Activated gamma-delta T cell treated with Interleukin-2 at 50 U/mL for 16 hours (primary cell): ENCODE results near the gene ALPI.

Source experiments
- DNase-seq: peaks from one replicate; pipeline ENCODE4 v3.0.0-alpha.2; 2020

ALPI gene

GRCh38 chr2:232486558-232487384 is 30.8 kb downstream of the ALPI start:
- no peak for DNase-seq

GRCh38 chr2:232487385-232488096 is 31.6 kb downstream of the ALPI start, which contains the start of gene ECEL1:
Gene ECEL1, minus strand, starts transcription at chr2:232487834. Its CDS starts 1,181 bp downstream, at chr2:232486653.
- DNase-seq, result no peak

DNA sequence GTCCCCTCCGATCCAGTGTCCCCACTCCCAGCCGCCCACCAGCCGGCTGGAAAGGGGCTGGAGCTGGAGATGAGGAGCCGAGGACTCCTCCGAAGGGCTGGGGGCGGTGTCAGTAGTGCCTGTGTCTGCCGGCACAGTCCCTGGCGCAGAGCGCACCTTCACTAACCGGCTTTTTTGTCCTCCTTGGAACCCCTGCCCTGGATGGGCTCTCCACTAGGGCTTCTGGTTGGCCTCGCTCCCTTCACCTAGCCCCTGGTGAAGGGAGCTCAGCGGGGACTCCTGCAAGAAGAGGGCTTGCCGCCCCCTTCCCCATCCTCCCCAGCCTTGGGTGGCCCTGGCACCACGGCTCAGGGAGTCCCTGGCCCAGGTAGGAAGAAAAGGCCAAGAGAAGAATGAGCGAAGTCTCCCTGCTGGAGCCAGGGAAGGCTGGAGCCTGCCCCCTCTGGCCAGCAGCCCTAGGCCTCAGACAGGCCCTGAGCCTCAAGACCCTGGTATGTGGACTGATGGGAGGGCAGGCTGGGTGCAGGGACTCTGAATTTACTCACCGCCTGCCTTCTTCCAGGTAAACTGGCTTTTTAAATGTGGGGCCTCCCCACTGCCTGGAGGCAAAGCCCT is 32.3 kb downstream of the ALPI start:
- no peak for DNase-seq

DNA sequence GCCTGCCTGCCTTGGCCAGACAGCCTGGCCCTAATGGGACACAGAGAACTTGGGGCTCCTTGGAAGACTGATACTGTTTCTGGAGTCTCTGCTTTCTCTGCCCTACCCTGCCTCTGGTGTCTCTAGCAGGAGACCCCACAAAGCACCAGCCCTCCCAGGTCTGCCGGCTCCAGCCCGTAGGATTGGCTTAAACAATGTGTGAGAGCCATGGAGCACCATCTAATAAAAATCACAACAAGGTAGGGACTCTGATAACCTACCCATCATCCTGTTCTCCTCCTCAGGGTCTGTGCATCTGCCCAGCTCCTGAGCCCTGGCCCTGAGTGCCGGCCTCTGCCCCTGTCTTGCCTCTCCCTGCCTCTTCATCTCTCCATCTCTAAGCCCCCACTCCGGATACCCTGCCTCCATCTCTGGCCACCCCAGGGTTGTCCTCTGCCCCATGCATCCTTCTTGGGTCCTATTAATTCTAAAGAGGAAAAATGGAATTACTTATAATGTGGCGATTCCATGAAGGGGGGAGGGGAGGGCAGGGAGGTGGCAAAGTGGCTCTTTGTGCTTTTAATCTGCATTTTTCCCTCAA is 32.9 kb downstream of the ALPI start:
- no peak for DNase-seq

- no peak for DNase-seq
Observed at GRCh38 chr2:232489516-232490220, 33.7 kb downstream of the ALPI start.

GRCh38 chr2:232490221-232491138 is 34.5 kb downstream of the ALPI start:
- no peak for DNase-seq

DNA sequence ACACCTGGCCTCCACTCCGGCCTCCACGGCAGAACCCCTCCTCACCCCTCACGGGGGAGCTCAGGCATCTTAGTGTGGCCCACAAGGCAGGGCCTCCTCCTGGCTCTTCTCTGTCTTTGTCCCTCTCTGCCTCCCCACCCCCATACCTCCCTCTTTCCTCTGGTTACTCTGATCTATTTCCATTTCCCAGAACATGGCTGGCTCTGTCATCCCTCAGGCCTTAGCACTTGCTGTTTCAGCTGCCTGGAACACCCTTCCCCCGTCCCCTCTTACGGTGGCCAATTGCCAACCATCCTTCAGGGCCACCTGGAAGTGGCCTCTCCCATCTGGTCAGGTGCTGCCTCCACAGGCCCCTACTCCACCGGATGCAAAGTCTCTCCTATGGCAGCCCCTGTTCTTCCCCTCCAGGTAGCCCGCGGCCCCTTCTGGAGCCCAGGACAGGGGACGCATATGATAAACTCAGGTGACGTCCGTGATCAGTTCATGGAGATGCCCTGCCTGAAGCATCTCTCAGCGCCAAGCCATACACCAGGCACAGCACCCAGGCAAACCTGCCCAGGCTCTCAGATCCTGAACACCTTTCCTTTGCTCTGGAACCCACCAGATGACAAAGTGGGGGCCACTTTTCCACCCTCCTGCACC is 35.3 kb downstream of the ALPI start:
- DNase-seq, result no peak

DNA sequence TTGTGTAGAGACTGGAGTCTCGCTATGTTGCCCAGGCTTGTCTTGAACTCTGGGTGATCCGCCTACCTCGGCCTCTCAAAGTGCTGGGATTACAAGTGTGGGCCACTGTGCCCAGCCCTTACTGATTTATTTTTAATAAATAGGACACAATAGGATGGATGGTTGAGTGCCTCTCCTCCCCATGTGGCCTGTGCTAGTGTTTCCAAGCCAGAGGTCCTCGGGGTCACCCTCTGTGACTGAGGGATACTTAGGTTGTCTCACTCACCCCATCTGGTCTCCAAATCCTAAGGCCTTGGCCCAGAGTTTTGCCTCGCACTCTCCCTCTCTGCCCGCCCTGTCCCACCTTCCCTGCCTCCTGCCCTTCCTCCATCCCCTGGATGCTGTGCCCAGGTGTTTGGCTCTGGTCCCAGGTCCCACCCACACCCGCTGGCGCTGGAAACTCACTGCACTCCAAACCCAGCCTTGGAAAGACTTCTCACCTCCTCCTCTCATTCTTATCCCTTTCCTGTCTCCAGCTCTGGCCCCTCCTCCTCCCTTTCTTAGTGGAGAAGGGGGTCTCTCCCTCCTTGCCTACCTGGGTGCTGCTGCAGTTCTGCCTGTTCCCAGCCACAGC is 36.4 kb downstream of the ALPI start:
- no peak for DNase-seq

GRCh38 chr2:232492963-232493700 is 37.2 kb downstream of the ALPI start:
- no peak for DNase-seq

GRCh38 chr2:232493701-232494474 is 37.9 kb downstream of the ALPI start:
- DNase-seq, result no peak

DNA sequence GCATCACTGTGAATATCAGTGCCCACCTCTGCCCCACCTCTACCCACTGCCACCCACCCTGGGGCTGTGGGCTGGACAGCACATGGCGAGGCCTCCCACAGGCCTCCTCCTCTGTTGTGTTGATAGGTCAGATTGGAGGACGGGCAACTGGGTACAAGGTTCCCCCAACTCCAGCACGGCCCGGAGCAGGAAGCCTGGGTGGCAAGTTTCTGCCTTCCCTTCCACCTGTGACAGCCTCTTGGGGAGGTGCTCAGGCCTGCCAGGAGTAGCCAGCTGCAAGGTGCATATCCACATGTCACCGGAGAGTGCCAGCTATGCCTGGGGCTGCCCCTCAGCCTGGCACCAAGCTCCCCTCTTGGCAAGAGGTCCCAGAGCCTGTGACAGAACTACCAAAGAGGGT is 38.6 kb downstream of the ALPI start:
- no peak for DNase-seq

- DNase-seq, result no peak
Observed at GRCh38 chr2:232495292-232495691, 39.3 kb downstream of the ALPI start.

DNA sequence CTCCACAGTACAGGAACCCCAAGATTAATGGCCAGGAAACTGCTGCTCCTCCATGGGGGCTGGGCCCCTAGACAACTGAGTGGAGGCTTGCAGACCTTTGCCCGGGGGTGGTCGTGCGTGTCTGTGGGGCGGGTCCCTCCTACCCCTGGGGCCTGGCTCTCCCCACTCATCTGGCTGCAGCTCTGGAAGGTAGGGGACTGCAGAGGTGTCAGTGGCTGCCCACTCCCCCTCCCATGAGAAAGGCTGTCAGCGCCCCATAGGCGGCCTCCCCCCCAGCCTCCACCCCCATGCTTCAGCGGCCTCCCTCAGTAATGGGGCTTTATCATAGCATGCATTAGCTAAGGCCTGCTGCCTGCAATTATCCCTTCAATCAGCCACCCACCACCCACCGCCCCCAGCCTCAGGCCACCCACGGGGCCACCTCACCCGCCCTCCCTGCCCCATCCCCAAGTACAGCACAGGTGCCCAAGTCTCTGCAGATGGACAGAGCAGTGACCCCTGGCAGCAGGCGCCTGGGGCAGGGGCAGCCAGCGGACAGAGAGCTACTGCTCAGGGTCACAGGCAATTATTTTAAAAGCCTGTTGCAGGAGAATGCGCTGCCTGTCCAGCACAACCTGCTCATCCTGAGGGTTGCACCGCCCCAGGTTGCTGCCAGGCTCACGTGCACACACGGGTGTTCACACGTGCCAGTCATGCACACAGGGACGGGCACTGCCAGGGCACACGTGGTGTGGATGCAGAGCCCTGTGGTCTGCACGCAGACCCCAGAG is 40.7 kb downstream of the ALPI start:
- DNase-seq, result no peak

- DNase-seq, result no peak
Observed at GRCh38 chr2:232497348-232497747, 41.4 kb downstream of the ALPI start.

DNA sequence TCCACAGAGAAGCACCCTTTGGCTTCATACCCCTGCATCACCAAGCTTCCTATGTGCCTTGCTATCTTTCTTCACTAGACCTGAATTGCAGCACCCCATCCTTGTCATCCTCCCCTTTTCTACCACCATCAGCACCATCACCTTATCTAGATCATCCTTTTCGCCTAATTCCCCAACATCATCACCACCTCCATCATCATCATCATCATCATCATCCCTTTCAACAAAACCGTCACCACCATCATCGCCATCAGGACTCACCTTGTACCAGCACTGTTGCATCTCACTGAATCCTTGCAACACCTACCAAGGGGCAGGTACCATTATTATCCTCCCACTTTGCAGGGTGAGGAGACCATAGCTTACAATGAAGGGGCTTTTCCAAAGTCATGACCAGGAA is 42.5 kb downstream of the ALPI start:
- no peak for DNase-seq

- DNase-seq, result no peak
Observed at GRCh38 chr2:232501331-232501771, 45.4 kb downstream of the ALPI start.

GRCh38 chr2:232501794-232502390 is 45.9 kb downstream of the ALPI start:
- DNase-seq, result no peak

DNA sequence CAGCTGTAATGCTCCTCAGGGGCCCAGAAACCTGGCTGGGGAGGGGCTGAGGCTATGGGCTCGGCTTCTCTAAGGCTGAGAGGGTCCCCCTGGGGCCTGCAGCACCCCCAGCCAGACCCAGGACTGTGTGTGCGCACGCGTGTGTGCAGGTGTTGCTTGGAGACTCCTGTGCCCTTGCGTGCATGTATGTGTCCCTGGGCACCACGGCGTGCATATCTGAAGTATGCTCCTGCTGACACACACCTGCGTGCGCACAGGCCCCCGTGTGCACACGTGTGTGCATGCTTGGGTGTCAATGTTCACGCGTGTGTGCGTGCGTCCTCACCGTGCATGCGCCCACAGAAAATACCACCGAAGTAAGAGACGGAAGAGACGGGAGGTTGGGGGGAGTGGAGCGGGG is 46.6 kb downstream of the ALPI start:
- no peak for DNase-seq
